B cell (primary cell): ENCODE results near the gene TLR3.

Source experiments
- CTCF ChIP-seq: fragments of 200-600 bp; IDR thresholded peaks from one replicate; pipeline ENCODE4 v1.8.0; 2022; ENCODE audit warnings: antibody characterized with exemption, mild to moderate bottlenecking
- EZH2 ChIP-seq: IDR thresholded peaks from 2 replicates; pipeline ENCODE4 v1.6.1; 2012; ENCODE audit warnings: borderline replicate concordance, low read depth, mild to moderate bottlenecking, moderate library complexity, low read length; ENCODE audit not compliant: insufficient read depth, poor library complexity, severe bottlenecking

GRCh38 chr4:186097386-186097785 lies 28.4 kb downstream of the TLR3 start:
- no peak for TF ChIP-seq CTCF
- TF ChIP-seq EZH2: no peak
